PC-3 (cell line): ENCODE data around the gene ERN2. TPM values are rescaled to one million over a fixed set of nuclear protein-coding genes. Genes with fewer than 3 reads are reported as not detected.

Source experiments
- ATAC-seq: fragments of 200-7000 bp; cut with Tn5 transposase; 2 replicates; pipeline ENCODE4 v1.9.1; 2020; ENCODE audit warnings: mild to moderate bottlenecking, moderate library complexity
- BruUV-seq: library from RNA; stranded (reverse); fragments of 400-500 nt; replicated peaks from 2 replicates; lab custom pipeline; 2021; lab: Mats Ljungman, UMichigan
- CTCF ChIA-PET: fragments of 300-600 bp; sonication (Branson Sonifier 250); formaldehyde crosslinking; loops from one replicate; lab custom pipeline; 2022; ENCODE audit warnings: antibody characterized with exemption; lab: Charles Lee
- POLR2A ChIA-PET: fragments of 300-600 bp; sonication (Branson Sonifier 250); formaldehyde crosslinking; loops from one replicate; lab custom pipeline; 2022; ENCODE audit warnings: antibody characterized with exemption; ENCODE audit not compliant: unreplicated experiment; lab: Charles Lee
- DNase-seq: peaks from one replicate; pipeline ENCODE4 v3.0.0-alpha.2; 2015
- H2AFZ ChIP-seq: fragments of 300-600 bp; sonication (generic); 2 replicates; pipeline ENCODE4 v1.6.0; 2016; ENCODE audit warnings: antibody characterized with exemption, low read length
- H3F3A ChIP-seq: fragments of 300-600 bp; sonication (generic); one replicate; pipeline ENCODE4 v1.6.0; 2017; ENCODE audit warnings: antibody characterized with exemption, low read length, control low read depth, mild to moderate bottlenecking; ENCODE audit not compliant: unreplicated experiment
- H3K27ac ChIP-seq: fragments of 300-600 bp; sonication (generic); 2 replicates; pipeline ENCODE4 v1.5.1; 2016; ENCODE audit warnings: mild to moderate bottlenecking, low read length
- H3K27me3 ChIP-seq: fragments of 300-600 bp; sonication (generic); 2 replicates; pipeline ENCODE4 v1.6.1; 2016; ENCODE audit warnings: low read length, mixed read lengths
- H3K36me3 ChIP-seq: fragments of 300-600 bp; sonication (generic); 2 replicates; pipeline ENCODE4 v1.6.1; 2016; ENCODE audit warnings: low read depth, mixed run types, low read length, mixed read lengths
- H3K4me1 ChIP-seq: fragments of 300-600 bp; sonication (generic); 2 replicates; pipeline ENCODE4 v1.5.1; 2016; ENCODE audit warnings: low read length; ENCODE audit not compliant: insufficient read depth
- H3K4me2 ChIP-seq: fragments of 300-600 bp; sonication (generic); 2 replicates; pipeline ENCODE4 v1.6.0; 2016; ENCODE audit warnings: low read length
- H3K4me3 ChIP-seq: fragments of 300-600 bp; sonication (generic); 2 replicates; pipeline ENCODE4 v1.5.1; 2016; ENCODE audit warnings: mild to moderate bottlenecking, low read length, mixed read lengths
- H3K79me2 ChIP-seq: fragments of 300-600 bp; sonication (generic); 2 replicates; pipeline ENCODE4 v1.6.1; 2017; ENCODE audit warnings: low read length, mixed read lengths
- H3K9ac ChIP-seq: fragments of 300-600 bp; sonication (generic); 2 replicates; pipeline ENCODE4 v1.6.0; 2016; ENCODE audit warnings: mild to moderate bottlenecking, low read length
- H3K9me2 ChIP-seq: fragments of 300-600 bp; sonication (generic); replicated peaks from 2 replicates; pipeline ENCODE4 v1.6.1; 2016; ENCODE audit warnings: mixed run types, low read length, mixed read lengths
- H3K9me3 ChIP-seq: fragments of 300-600 bp; sonication (generic); 2 replicates; pipeline ENCODE4 v1.6.1; 2016; ENCODE audit warnings: low read length, mixed read lengths
- H4K20me1 ChIP-seq: fragments of 300-600 bp; sonication (generic); 2 replicates; pipeline ENCODE4 v1.6.1; 2016; ENCODE audit warnings: low read length, mixed read lengths
- EZH2 ChIP-seq: fragments of 300-600 bp; sonication (generic); IDR thresholded peaks from one replicate; pipeline ENCODE4 v1.6.1; 2017; ENCODE audit warnings: antibody characterized with exemption, mild to moderate bottlenecking, low read length; ENCODE audit not compliant: unreplicated experiment
- EZH2phosphoT487 ChIP-seq: fragments of 300-600 bp; sonication (generic); IDR thresholded peaks from 2 replicates; pipeline ENCODE4 v1.6.1; 2018; ENCODE audit warnings: mild to moderate bottlenecking, antibody characterized with exemption, low read length, borderline replicate concordance
- intact Hi-C: fragments of 100-400 bp; cut with micrococcal nuclease; formaldehyde crosslinking; loops from 2 replicates; pipeline ENCODE4 v1.9.0; 2023
- total RNA-seq: library from RNA; depleted of rRNA; stranded (reverse); fragments of >200 nt; gene quantifications from 2 replicates; pipeline ENCODE4 v1.2.3, GENCODE V29; 2014
- TF ChIP-seq, protein P1 (sequence below): fragments of 300-600 bp; sonication (generic); conservative IDR thresholded peaks from 2 replicates; pipeline ENCODE4 v1.5.1; 2017; ENCODE audit warnings: antibody characterized with exemption, low read depth, mild to moderate bottlenecking, low read length

The ERN2 gene
- total RNA-seq, 1 experiment from 2014 or later: not detected

- Histone ChIP-seq H3K36me3 (peaks cover 7% of the 10 kb centered on the region), H3K79me2 (peaks cover 39% of the 10 kb centered on the region), H3K4me3 (no peak overlapping the region), H4K20me1 (no peaks in the 10 kb centered on the region), H3K4me2 (no peak overlapping the region), H3K9ac (no peak overlapping the region), H3K27ac (no peak overlapping the region), H3K4me1 (no peaks in the 10 kb centered on the region), H3K9me2 (no peaks in the 10 kb centered on the region), H2AFZ (no peak overlapping the region), H3F3A (no peaks in the 10 kb centered on the region), H3K9me3 (no peaks in the 10 kb centered on the region), H3K27me3 (no peaks in the 10 kb centered on the region)
- TF ChIP-seq EZH2 (no peak), EZH2phosphoT487 (no peak)
- TF ChIP-seq, protein P1, sequence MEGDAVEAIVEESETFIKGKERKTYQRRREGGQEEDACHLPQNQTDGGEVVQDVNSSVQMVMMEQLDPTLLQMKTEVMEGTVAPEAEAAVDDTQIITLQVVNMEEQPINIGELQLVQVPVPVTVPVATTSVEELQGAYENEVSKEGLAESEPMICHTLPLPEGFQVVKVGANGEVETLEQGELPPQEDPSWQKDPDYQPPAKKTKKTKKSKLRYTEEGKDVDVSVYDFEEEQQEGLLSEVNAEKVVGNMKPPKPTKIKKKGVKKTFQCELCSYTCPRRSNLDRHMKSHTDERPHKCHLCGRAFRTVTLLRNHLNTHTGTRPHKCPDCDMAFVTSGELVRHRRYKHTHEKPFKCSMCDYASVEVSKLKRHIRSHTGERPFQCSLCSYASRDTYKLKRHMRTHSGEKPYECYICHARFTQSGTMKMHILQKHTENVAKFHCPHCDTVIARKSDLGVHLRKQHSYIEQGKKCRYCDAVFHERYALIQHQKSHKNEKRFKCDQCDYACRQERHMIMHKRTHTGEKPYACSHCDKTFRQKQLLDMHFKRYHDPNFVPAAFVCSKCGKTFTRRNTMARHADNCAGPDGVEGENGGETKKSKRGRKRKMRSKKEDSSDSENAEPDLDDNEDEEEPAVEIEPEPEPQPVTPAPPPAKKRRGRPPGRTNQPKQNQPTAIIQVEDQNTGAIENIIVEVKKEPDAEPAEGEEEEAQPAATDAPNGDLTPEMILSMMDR: no peak
- ChIA-PET POLR2A (no interaction called here), CTCF (no interaction called here)
- DNase-seq (peak; percentile 35), ATAC-seq (no peak; the same call in 1 of the 2 replicates)
- BruUV-seq: no TSS peak
- intact Hi-C loops: no loop called here
These were observed 62.2 kb downstream of the ERN2 start for GRCh38 chr16:23650674-23651416.

- no peak for ATAC-seq
- intact Hi-C loops: no loop called here
- CTCF ChIA-PET: interaction anchor here (0.6 to 0.7 kb wide), 2 partner anchors 85 to 1375 kb away, joined by 3 read pairs; no protein-coding TSS in a partner anchor
These were observed 70.7 kb downstream of the ERN2 start for GRCh38 chr16:23642246-23642774.

More at GRCh38 chr16:23642246-23642774, 70.7 kb downstream of the ERN2 start:
- no TSS peak for BruUV-seq
- Histone ChIP-seq H3F3A (no peaks in the 10 kb centered on the region), H3K9me3 (no peaks in the 10 kb centered on the region), H3K79me2 (peaks cover 63% of the 10 kb centered on the region), H3K4me1 (peaks cover 7% of the 10 kb centered on the region), H3K27ac (no peak overlapping the region), H3K4me3 (peak overlapping the region; percentile 100), H3K9me2 (no peaks in the 10 kb centered on the region), H3K4me2 (peak overlapping the region; percentile 99), H4K20me1 (no peaks in the 10 kb centered on the region), H3K36me3 (peaks cover 5% of the 10 kb centered on the region), H3K27me3 (no peaks in the 10 kb centered on the region), H2AFZ (peak overlapping the region; percentile 91; the same call in 1 of the 2 replicates), H3K9ac (peak overlapping the region; percentile 98)
- TF ChIP-seq, protein P1: no peak
- TF ChIP-seq EZH2 (no peak), EZH2phosphoT487 (no peak)
- no peak for DNase-seq
- POLR2A ChIA-PET: no interaction called here
